GM13977 (cell line): Measurements from ENCODE around the gene LEPROT.

Experiments used
- DNase-seq: peaks from one replicate; pipeline ENCODE4 v3.0.0; 2012; ENCODE audit warnings: low spot score
- CTCF ChIP-seq: IDR thresholded peaks from 2 replicates; pipeline ENCODE4 v1.5.1; 2012; ENCODE audit warnings: mild to moderate bottlenecking, control low read depth; ENCODE audit not compliant: insufficient read depth; ENCODE audit errors: extremely low read depth, missing control alignments
- in situ Hi-C: fragments of 300-500 bp; cut with MboI; formaldehyde crosslinking; loops from one replicate; pipeline ENCODE4 v1.12.0; 2022; ENCODE audit warnings: low sequenced_read_pairs, low pct_unique_long_range_greater_than_20kb, mixed read lengths, inconsistent platforms; ENCODE audit not compliant: unreplicated experiment

The LEPROT gene

GRCh38 chr1:65469889-65470340 lies 49.4 kb downstream of the LEPROT start:
- no peak for TF ChIP-seq CTCF
- in situ Hi-C loops: no loop called here
- DNase-seq: no peak

- no peak for DNase-seq
- in situ Hi-C loops: no loop called here
- TF ChIP-seq CTCF: no peak
These were observed 50.3 kb downstream of the LEPROT start for GRCh38 chr1:65470766-65471165.

GRCh38 chr1:65471213-65471833 lies 50.9 kb downstream of the LEPROT start:
- TF ChIP-seq CTCF: no peak
- no peak for DNase-seq
- in situ Hi-C loops: no loop called here

- in situ Hi-C loops: no loop called here
- TF ChIP-seq CTCF: no peak
- DNase-seq: no peak
These were observed 51.4 kb downstream of the LEPROT start for GRCh38 chr1:65471861-65472332.

- DNase-seq: no peak
- no peak for TF ChIP-seq CTCF
- in situ Hi-C loops: no loop called here
These were observed 55.9 kb downstream of the LEPROT start for GRCh38 chr1:65476327-65476726.

- in situ Hi-C loops: no loop called here
- DNase-seq: no peak
- no peak for TF ChIP-seq CTCF
These were observed 57.2 kb downstream of the LEPROT start for GRCh38 chr1:65477414-65478378.
